Lung (tissue), 12 donors: ENCODE measurements around the gene FBP1. TPM values are rescaled to one million over a fixed set of nuclear protein-coding genes. Genes with fewer than 3 reads are reported as not detected.

ENCODE experiments used
- ATAC-seq: fragments of 200-7000 bp; cut with Tn5 transposase; one replicate; pipeline ENCODE4 v1.9.1; 2020; ENCODE audit warnings: moderate number of reproducible peaks; ENCODE audit not compliant: insufficient read depth, low FRiP score
- DNase-seq, 3 donors: peaks; one replicate each; pipeline ENCODE4 v3.0.0-alpha.2; 2013 to 2017
- H3K27ac ChIP-seq, 2 donors: one replicate each; pipeline ENCODE4 v1.5.1; 2013; ENCODE audit warnings: mild to moderate bottlenecking in 2 of 2, moderate library complexity in 2 of 2, control low read depth in 1 of 2, inconsistent platforms in 1 of 2, low read depth in 1 of 2, low read length in 1 of 2
- H3K27me3 ChIP-seq, 3 donors: one replicate each; pipeline ENCODE4 v1.5.1; 2013; ENCODE audit warnings: low read length in 2 of 3; ENCODE audit not compliant: control insufficient read depth in 3 of 3, insufficient read depth in 3 of 3
- H3K36me3 ChIP-seq, 4 donors: one replicate each; pipeline ENCODE4 v1.5.1; 2013; ENCODE audit warnings: low read length in 4 of 4, mild to moderate bottlenecking in 1 of 4, moderate library complexity in 1 of 4; ENCODE audit not compliant: control insufficient read depth in 4 of 4, insufficient read depth in 4 of 4
- H3K4me1 ChIP-seq, 5 donors: one replicate each; pipeline ENCODE4 v1.5.1; 2013; ENCODE audit warnings: low read length in 5 of 5, mild to moderate bottlenecking in 2 of 5, moderate library complexity in 1 of 5; ENCODE audit not compliant: control insufficient read depth in 5 of 5, insufficient read depth in 5 of 5
- H3K4me3 ChIP-seq: one replicate; pipeline ENCODE4 v1.5.1; 2013; ENCODE audit warnings: mild to moderate bottlenecking, control low read depth, moderate library complexity
- H3K9ac ChIP-seq, 2 donors: one replicate each; pipeline ENCODE4 v1.5.1; 2013; ENCODE audit warnings: low read length in 2 of 2, control low read depth in 1 of 2; ENCODE audit not compliant: insufficient read depth in 1 of 2
- H3K9me3 ChIP-seq, 4 donors: one replicate each; pipeline ENCODE4 v1.5.1; 2013; ENCODE audit warnings: low read length in 3 of 4, mild to moderate bottlenecking in 1 of 4, moderate library complexity in 1 of 4; ENCODE audit not compliant: control insufficient read depth in 4 of 4, insufficient read depth in 3 of 4
- CTCF ChIP-seq: IDR thresholded peaks from 2 replicates; pipeline ENCODE4 v1.5.1; 2012; ENCODE audit warnings: mild to moderate bottlenecking; ENCODE audit errors: control extremely low read depth, extremely low read depth
- whole genome bisulfite sequencing, 2 donors: extraction: QIAGEN DNeasy Blood & Tissue Kit; methylation state at CpG; one replicate each; pipeline ENCODE4 v1.1.7; 2013; 5-methylcytosine and 5-hydroxymethylcytosine counted together
- polyA plus RNA-seq, 2 donors: library from polyadenylated mRNA; stranded (reverse); fragments of 200-250 nt; gene quantifications; one replicate each; pipeline ENCODE4 v1.2.1, GENCODE V29; 2013
- total RNA-seq, 2 donors: library from RNA; depleted of rRNA in 1 of 2; stranded (reverse); fragments of >200 nt in 1 of 2; gene quantifications; one replicate each; pipeline ENCODE4 v1.2.1, GENCODE V29; 2014 to 2021
- donor health status: control.
- donor health status: control.
- donor health status: Bipolar disorder and iron deficiency.
- donor health status: healthy.
- donor health status: DM: yes; HTN: yes; CAD: no.

The FBP1 gene
- total and polyA plus RNA-seq, 4 donors = 17.1 to 259 (median 154) TPM

GRCh38 chr9:94681508-94681907 lies 42.2 kb upstream of the FBP1 start:
- H3K4me3 ChIP-seq = no peak overlapping the region
- peak overlapping the region in 1 of 2 donors; percentile 25 for H3K27ac ChIP-seq
- 14 to 25% methylated on average over 7 of the region's 7 CpGs for WGBS, 2 donors
- H3K9me3 ChIP-seq = no peaks in the 10 kb centered on the region
- no peak overlapping the region for H3K9ac ChIP-seq
- ATAC-seq (peak; percentile 97), DNase-seq (peak; percentile 75 to 88 (median 85))
- peaks cover 0 to 24% (median 0%) of the 10 kb centered on the region in 5 donors for H3K4me1 ChIP-seq
- H3K36me3 ChIP-seq = no peaks in the 10 kb centered on the region
- no peaks in the 10 kb centered on the region for H3K27me3 ChIP-seq
- TF ChIP-seq CTCF = peak; percentile 66

- ATAC-seq (no peak), DNase-seq (no peak)
- Histone ChIP-seq H3K27ac (no peak overlapping the region), H3K4me3 (no peak overlapping the region), H3K27me3 (no peaks in the 10 kb centered on the region), H3K9ac (no peak overlapping the region), H3K36me3 (no peaks in the 10 kb centered on the region), H3K9me3 (no peaks in the 10 kb centered on the region), H3K4me1 (peaks cover 0 to 27% (median 0%) of the 10 kb centered on the region in 5 donors)
- 82 to 90% methylated on average over 2 of the region's 2 CpGs for WGBS, 2 donors
- no peak for TF ChIP-seq CTCF
These were observed 41.3 kb upstream of the FBP1 start for GRCh38 chr9:94680621-94681020.

GRCh38 chr9:94680020-94680419 lies 40.7 kb upstream of the FBP1 start:
- no peak for TF ChIP-seq CTCF
- Histone ChIP-seq H3K9ac (no peak overlapping the region), H3K27me3 (no peaks in the 10 kb centered on the region), H3K27ac (no peak overlapping the region), H3K4me3 (no peak overlapping the region), H3K9me3 (no peaks in the 10 kb centered on the region), H3K36me3 (no peaks in the 10 kb centered on the region), H3K4me1 (peaks cover 0 to 33% (median 0%) of the 10 kb centered on the region in 5 donors)
- WGBS, 2 donors = 96 to 100% methylated on average over 1 of the region's 1 CpG
- ATAC-seq (no peak), DNase-seq (no peak)

- no peak for TF ChIP-seq CTCF
- 83 to 86% methylated on average over 8 of the region's 8 CpGs for WGBS, 2 donors
These were observed 40.3 kb upstream of the FBP1 start for GRCh38 chr9:94679587-94679986.

More at GRCh38 chr9:94679587-94679986, 40.3 kb upstream of the FBP1 start:
- H3K9ac ChIP-seq = no peak overlapping the region
- H3K9me3 ChIP-seq = no peaks in the 10 kb centered on the region
- H3K27me3 ChIP-seq = no peaks in the 10 kb centered on the region
- no peak overlapping the region for H3K4me3 ChIP-seq
- H3K36me3 ChIP-seq = no peaks in the 10 kb centered on the region
- DNase-seq (peak in 2 of 3 donors; percentile 66 to 70), ATAC-seq (no peak)
- no peak overlapping the region for H3K27ac ChIP-seq
- peaks cover 0 to 36% (median 0%) of the 10 kb centered on the region in 5 donors for H3K4me1 ChIP-seq
